Stimulated activated CD8-positive, alpha-beta memory T cell treated with anti-CD3 and anti-CD28 coated beads, Interleukin-12 subunit alpha, Interleukin-12 subunit beta, amount 100 ng/mL, for 24 hours (primary cell): ENCODE results near the gene ERBB4.
"Not testable (repeated sequence)": the region's sequence is repeated elsewhere in the genome, so short reads cannot be mapped to it uniquely, and the experiment has no call there.

ENCODE experiments used
- DNase-seq: peaks from one replicate; pipeline ENCODE4 v3.0.0-alpha.2; 2020; ENCODE audit errors: extremely low read depth

ERBB4 gene

GRCh38 chr2:211724933-211725332 lies 813.7 kb downstream of the ERBB4 start:
- DNase-seq, result no peak

- DNase-seq, result no peak
Measured at GRCh38 chr2:211723398-211723797, 815.2 kb downstream of the ERBB4 start.

GRCh38 chr2:211722928-211723327 lies 815.7 kb downstream of the ERBB4 start:
- no peak for DNase-seq

GRCh38 chr2:211721874-211722273 lies 816.7 kb downstream of the ERBB4 start:
- DNase-seq, result not testable (repeated sequence)

GRCh38 chr2:211709389-211709788 lies 829.2 kb downstream of the ERBB4 start:
- DNase-seq, result no peak

GRCh38 chr2:211692689-211693088 lies 845.9 kb downstream of the ERBB4 start:
- DNase-seq, result no peak

GRCh38 chr2:211690736-211691135 lies 847.9 kb downstream of the ERBB4 start:
- no peak for DNase-seq

GRCh38 chr2:211688196-211688595 lies 850.4 kb downstream of the ERBB4 start:
- DNase-seq, result no peak

- no peak for DNase-seq
Measured at GRCh38 chr2:211674715-211675114, 863.9 kb downstream of the ERBB4 start.

- no peak for DNase-seq
Measured at GRCh38 chr2:211673133-211673905, 865.3 kb downstream of the ERBB4 start.

- DNase-seq, result no peak
Measured at GRCh38 chr2:211671977-211672376, 866.6 kb downstream of the ERBB4 start.

GRCh38 chr2:211665299-211665698 lies 873.3 kb downstream of the ERBB4 start:
- no peak for DNase-seq

- no peak for DNase-seq
Measured at GRCh38 chr2:211664321-211664720, 874.3 kb downstream of the ERBB4 start.

GRCh38 chr2:211654211-211654780 lies 884.3 kb downstream of the ERBB4 start:
- DNase-seq, result no peak

- no peak for DNase-seq
Measured at GRCh38 chr2:211652327-211652726, 886.3 kb downstream of the ERBB4 start.

- no peak for DNase-seq
Measured at GRCh38 chr2:211649331-211649730, 889.3 kb downstream of the ERBB4 start.

GRCh38 chr2:211631503-211631902 lies 907.1 kb downstream of the ERBB4 start:
- no peak for DNase-seq

- DNase-seq, result no peak
Measured at GRCh38 chr2:211623096-211623495, 915.5 kb downstream of the ERBB4 start.

GRCh38 chr2:211620986-211621385 lies 917.6 kb downstream of the ERBB4 start:
- no peak for DNase-seq

- no peak for DNase-seq
Measured at GRCh38 chr2:211617803-211618202, 920.8 kb downstream of the ERBB4 start.

- no peak for DNase-seq
Measured at GRCh38 chr2:211611621-211612020, 927.0 kb downstream of the ERBB4 start.

GRCh38 chr2:211611061-211611518 lies 927.5 kb downstream of the ERBB4 start:
- DNase-seq, result no peak

- no peak for DNase-seq
Measured at GRCh38 chr2:211609127-211609526, 929.5 kb downstream of the ERBB4 start.
